NCI-H1105 treated with DMSO at 0.1 percent for 48 hours (cell line): ENCODE data around the gene HNRNPD.
"Not testable (repeated sequence)": the region's sequence is repeated elsewhere in the genome, so short reads cannot be mapped to it uniquely, and the experiment has no call there.

Source experiments
- DNase-seq: peaks from one replicate; lab custom pipeline; 2025; lab: John Stamatoyannopoulos, UW

The HNRNPD gene, protein sequence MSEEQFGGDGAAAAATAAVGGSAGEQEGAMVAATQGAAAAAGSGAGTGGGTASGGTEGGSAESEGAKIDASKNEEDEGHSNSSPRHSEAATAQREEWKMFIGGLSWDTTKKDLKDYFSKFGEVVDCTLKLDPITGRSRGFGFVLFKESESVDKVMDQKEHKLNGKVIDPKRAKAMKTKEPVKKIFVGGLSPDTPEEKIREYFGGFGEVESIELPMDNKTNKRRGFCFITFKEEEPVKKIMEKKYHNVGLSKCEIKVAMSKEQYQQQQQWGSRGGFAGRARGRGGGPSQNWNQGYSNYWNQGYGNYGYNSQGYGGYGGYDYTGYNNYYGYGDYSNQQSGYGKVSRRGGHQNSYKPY

DNA sequence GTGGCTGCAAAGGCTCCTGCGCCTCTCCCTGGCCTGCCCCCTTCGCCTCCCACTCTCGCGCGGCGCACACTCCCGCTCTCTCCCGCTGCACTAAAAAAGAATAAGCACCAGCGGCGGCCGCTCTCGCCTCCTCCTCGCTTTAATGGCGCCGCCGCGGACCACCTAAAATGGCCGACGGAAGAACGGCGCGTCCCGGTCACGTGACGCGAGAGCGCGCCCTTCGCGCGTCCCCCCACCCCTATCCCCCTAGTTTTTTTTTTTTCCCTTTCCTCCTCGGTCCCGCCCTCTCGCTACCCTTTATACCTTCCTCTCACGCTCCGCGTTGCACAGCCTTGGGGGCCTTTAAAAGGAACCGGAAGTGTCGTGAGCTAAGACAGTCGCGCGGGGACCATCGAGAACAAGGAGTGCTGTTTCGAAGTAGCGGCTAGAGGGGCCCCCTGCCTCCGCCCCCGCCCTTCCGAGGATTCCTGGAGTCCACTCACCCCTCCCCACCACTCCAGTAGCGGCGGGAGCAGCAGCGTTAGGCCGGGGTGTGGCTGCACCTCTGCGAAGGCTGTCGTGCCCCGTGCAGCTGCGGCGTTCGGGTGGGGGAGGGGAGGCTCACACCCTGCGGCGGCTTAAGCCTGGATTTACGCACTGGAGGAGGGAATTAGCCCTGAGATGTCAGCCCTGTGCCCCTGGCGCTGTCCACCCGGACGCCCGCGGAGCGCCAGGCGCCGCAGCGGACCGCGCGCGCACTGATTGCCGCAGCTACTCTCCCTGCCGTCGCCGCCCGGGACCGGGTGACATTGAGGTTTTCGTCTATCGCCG lies at the start of gene HNRNPD:
Gene HNRNPD, minus strand, starts transcription at position 176 of the 810 bp plus-strand sequence. CDS start 313 bp downstream, outside the sequence.
- peak; percentile 97 for DNase-seq

DNA sequence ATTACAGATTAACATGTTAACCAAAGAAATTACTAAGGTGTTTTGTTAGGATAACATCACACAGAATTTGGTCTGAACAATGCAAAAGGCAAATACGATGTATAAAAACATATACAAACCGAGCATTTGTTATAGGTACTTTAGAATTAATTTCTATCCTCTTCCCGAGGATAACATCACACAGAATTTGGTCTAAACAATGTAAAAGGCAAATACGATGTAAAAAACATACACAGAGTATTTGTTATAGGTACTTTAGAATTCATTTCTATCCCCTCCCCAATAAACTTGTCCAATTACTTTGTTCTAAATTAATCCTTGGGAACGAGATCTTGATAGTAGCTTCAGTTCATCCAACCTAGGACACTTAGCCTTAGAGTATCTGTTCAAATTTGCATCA lies 48.8 kb upstream of the HNRNPD start:
- no peak for DNase-seq

DNA sequence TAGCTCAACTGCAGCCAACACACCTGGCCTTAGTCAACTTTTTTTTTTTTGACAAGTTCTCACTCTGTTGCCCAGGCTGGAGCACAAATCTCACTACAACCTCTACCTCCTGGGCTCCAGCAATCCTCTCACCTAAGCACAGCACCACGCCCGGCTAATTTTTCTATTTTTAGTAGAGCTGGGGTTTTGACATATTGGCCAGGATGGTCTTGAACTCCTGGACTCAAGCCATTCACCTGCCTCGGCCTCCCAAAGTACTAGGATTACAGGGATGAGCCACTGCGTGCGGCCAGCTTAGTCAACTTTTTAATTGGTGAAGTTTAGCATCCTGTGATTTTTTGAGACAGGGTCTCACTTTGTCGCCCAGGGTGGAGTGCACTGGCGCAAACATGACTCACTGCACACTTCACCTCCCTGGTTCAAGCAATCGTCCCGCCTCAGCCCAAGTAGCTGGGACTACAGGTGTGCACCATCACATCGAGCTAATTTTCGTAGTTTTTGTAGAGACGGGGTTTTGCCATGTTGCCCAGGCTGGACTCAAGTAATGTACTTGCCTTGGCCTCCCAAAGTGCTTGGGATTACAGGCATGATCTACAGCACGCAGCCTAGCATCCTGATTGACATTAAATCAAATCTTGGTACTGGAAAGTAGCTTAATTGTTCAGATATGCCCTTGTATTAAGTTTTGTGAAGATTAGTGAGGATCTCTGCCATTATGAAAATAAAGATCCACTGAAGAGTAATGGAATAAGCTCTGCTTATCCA lies 48.2 kb upstream of the HNRNPD start:
- DNase-seq: no peak

DNA sequence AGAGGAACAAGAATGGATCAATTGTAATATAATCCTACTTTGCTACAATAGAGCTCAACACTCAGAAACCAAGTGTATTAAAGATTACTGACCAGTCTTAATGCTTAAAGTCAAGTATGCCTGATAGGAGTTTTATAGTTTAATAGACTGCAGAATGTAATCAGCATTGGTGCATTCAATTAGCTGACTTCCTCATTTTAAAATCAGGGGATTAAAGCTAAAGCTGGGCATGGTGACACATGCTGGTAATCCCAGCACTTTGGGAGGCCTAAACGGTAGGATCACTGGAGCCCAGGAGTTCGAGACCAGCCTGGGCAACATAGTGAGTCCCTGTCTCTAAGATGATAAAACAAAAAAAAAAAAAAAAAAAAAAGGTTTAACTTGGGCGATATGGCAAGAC lies 45.7 kb upstream of the HNRNPD start:
- DNase-seq: no peak

DNA sequence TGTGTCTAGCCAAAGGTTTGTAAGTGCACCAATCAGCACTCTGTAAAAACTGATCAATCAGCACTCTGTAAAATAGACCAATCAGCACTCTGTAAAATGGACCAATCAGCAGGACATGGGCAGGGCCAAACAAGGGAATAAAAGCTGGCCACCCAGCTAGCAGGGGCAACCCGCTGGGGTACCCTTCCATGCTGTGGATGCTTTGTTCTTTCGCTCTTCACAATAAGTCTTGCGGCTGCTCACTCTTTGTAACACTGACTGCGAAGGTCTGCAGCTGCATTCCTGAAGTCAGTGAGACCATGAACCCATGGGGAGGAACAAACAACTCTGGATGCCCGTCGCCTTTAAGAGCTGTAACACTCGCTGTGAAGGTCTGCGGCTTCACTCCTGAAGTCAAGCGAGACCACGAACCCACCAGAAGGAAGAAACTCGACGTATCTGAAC lies 42.2 kb upstream of the HNRNPD start:
- DNase-seq: no peak

DNA sequence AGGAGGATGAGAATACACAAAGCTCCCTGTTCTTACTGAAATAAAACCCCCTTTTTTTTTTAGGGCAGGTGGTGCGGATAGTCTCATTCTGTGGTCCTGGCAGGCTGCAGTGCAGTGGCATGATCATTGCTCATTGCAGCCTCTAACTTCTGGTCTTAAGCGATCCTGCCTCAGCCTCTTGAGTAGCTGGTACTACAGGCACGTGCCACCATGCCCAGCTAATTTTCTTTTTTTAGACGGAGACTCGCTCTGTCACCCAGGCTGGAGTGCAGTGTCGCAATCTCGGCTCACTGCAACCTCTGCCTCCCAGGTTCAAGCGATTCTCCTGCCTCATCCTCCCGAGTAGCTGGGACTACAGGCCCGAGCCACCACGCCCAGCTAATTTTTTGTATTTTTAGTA lies 41.3 kb upstream of the HNRNPD start:
- not testable (repeated sequence) for DNase-seq

DNA sequence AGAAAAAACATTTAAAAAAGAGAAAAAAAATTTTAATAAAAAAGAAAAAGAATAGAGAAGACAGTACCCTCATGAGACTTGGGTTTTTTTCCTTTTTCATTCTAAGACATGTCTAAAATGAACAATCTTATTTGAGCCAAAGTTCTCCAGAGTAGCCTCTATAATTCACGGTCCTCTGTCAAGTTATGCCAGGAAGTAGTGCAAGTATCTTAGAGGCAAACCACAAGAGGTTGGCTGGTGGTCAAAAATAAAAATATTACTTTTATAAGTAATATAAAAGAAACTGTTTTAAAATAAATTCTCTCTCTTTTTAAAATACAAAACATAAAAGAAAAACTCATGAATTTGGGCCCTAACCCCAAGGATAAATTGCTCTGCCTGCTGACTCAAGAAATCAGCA lies 29.9 kb upstream of the HNRNPD start:
- no peak for DNase-seq

DNA sequence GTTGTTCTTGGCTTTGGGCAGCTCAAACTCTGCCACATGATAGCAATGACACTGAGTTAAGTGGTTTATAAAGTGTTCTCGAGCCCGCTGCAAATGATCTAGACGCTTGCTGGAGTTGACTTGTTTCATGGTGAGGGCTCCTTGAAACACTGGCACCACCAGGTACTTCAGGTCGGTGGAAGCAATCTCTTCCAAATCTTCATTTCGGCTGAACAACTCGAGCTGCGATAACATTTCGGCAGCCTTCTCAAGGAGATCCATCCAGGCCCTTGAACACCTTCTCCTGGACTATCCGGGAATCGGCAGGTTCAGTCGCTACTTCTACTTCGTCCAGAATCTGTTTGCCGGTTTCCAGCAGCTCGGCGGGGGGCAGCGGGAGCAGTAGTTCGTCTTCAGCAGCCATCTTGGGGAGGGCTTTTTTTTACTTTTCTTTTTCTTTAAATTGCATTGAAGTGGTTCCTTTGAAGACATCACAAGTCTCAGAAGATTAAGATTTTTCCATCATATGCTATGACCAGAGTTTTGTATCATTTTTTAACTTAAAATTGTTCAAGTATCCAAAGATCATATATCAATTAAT lies 28.5 kb upstream of the HNRNPD start:
- DNase-seq: no peak

DNA sequence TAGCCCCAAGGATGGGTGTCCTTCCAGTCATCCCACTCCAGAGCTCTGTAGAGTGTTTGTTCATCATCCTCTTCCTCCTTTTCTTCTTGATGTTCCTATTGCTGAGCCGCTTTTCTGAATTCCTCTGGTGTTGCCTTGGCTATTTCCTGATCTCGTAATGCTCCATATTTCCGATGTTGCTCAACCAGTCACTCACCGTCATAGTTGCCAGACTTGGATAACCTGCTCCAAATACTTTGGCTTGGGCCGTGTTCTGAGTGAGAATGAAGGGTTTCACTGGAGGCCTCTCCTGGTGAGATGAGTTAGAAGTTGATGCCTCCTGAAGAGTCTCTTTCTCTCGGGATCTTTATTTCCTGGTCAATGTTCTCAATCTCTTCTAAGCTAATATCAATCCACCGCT lies 27.8 kb upstream of the HNRNPD start:
- no peak for DNase-seq

DNA sequence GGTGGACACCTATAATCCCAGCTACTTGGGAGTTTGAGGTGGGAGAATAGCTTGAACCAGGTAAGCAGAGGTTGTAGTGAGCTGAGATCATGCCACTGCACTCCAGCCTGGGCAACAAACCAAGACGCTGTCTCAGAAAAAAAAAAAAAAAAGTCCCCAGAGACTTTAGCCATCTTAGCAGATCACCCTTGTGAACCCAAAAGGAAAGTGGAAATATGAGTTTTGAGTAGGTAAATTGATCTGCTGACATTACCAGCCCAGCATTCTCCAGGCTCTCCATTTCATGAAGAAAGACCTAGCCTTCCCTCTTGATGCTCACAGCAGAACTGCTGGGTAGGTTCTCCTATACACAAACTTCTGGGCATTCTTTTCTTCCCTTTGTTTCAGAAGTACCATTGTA lies 24.5 kb upstream of the HNRNPD start:
- no peak for DNase-seq

DNA sequence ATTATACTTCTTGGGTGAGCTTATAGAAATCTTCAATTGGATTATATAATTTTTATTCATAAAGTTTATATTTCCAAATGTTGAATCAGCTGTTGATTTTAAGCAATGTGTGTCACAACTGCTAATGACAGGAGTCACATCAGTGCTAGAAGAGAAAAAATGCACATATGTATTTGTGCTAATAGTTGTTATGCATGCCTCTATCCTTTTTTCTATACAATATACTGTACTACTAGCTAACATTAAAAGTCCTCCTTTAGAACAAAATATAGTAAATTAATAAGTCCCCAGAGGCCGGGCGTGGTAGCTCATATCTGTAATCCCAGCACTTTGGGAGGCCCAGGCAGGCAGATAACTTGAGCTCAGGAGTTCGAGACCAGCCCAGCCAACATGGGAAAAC lies 23.7 kb upstream of the HNRNPD start:
- DNase-seq: no peak

DNA sequence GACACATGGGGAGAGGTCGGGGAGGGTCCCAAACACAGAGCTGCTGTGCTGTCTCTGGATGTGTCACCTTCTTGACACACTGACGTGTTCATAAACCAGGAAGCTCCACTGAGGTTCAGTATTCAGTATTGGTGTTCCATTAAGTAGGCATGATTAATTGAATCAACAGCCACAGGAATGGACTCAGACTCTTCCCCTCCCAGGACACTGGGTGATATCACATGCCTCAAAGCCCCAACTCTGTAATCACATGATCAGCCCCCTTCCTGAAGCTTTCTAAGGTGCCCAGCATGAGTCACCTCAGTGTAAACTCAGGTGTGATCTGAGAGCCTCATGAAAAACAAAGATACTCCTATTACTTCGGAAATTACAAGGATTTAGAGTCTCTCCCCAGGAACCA lies 21.1 kb upstream of the HNRNPD start:
- no peak for DNase-seq

DNA sequence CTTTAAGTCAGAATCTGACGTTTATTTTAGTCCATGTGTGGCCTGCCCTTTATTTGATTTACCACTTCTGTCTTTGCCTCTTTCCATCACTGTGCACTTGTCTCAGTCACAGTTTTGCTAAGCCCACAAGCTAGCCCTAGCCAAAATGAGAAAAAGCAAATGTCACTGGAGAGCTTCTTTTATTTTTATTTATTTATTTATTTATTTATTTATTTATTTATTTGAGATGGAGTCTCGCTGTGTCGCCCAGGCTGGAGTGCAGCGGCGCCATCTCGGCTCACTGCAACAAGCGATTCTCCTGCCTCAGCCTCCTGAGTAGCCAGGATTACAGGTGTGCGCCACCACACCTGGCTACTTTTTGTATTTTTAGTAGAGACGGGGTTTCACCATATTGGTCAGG lies 16.3 kb upstream of the HNRNPD start:
- not testable (repeated sequence) for DNase-seq

DNA sequence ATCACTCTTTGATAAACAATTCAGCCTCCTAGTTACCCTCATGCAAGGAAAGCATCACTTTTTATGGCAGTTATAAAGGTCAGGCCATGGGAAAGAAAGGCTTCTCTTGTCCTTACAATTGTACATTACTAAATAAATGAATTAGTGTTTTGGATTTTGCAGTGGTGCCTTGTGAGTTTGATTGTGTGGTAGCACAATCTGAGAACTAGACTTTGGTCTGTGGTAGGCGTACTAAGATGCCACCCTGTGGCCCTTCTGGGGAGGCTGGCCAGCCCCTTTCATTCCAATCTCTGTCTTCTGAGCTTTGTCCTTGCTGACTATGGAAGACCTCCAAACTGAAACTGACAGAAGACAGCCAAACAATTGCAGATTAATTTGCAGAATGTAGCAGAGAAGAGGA lies 14.6 kb upstream of the HNRNPD start:
- no peak for DNase-seq

DNA sequence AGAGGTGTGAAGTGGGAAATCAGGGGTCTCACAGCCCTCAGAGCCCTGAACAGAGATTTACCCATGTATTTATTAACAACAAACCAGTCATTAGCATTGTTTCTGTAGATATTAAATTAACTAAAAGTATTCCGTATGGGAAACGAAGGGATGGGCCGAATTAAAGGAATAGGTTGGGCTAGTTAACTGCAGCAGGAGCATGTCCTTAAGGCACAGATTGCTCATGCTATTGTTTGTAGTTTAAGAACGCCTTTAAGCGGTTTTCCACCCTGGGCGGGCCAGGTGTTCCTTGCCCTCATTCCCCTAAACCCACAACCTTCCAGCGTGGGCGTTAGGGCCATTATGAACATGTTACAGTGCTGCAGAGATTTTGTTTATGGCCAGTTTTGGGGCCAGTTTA lies 12.5 kb upstream of the HNRNPD start:
- not testable (repeated sequence) for DNase-seq

DNA sequence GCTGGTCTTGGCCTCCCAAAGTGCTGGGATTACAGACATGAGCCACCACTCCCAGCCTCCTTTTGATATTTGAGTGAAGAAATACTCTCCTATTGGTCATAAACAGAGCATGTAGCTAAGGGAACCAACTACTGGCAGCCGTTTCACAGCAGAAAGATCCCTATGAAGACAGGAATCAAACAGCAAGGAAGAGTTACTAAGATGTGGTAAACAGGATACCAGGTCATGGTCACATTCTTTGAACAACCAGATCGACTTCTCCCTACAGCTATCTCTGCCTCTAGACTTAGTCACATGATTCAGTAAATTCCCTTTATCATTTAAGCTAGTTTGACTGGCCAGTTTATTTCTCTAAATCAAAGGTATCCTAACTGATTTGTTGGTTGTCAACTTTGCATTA lies 9.0 kb upstream of the HNRNPD start:
- DNase-seq: no peak

DNA sequence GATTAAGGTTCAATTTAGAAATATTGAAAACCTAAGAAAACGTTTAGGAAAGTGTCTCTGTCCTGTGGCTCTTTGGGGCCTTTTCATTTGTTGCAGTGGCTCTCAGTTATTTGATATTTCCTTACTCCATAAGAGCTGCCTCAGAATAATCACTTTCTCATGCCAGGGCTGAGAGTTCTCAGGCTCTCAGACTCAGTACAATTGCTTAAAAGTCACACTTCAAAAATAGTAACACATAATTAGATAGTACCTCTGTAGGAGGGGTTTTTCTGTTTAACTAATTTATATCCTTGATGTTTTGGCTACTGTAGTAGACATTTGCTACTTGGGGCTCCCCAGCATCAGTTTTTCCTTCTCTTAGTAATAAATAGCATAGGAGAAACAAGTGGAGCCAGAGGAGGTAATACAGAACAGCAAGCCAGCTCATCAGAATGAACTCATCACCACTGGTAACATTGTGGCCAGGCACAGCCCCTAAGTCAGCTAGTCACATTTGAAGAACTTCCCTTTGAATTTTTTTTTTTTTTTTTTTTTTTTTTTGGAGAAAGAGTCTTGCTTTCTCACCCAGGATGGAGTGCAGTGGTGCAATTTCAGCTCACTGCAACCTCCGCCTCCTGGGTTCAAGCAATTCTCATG lies 8.0 kb upstream of the HNRNPD start:
- DNase-seq: no peak

DNA sequence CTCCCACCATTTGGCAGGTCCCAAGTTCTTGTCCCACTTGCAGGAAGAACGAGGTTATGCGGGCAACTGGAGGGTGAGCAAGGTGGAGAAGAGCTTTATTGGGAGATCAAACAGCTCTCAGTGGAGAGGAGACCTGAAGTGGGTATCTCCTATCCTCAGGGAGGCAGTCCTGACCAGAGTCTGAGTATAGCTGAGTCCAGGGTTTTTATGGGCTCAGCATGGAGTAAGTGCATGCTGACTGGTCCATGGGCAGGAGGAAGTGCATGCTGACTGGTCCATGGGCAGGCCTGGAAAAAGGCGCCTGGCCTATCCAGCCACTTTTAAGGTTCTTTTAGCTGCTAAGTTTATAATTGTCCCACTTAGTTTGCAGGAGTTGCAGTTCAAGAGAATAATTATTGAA lies 7.4 kb upstream of the HNRNPD start:
- no peak for DNase-seq

DNA sequence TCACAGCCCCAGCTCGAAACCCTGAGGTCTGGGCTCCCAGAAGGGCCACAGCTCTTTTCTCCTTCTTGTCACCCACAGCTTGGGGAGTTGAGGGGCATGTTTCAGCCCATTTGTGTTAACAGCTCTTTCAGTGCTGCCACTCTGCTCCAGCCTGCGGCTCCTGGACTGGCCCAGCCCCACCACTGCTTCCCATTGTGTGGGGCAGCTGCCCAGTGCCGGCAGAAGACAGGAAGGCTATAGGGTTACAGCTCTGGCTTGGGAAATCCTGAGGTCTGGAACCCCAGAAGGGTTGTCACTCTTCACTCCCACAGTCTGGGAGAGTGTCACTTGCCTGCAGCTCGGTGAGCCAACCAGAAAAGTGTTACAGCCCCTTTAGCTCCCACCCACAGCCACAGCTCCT lies 7.0 kb upstream of the HNRNPD start:
- DNase-seq: no peak

DNA sequence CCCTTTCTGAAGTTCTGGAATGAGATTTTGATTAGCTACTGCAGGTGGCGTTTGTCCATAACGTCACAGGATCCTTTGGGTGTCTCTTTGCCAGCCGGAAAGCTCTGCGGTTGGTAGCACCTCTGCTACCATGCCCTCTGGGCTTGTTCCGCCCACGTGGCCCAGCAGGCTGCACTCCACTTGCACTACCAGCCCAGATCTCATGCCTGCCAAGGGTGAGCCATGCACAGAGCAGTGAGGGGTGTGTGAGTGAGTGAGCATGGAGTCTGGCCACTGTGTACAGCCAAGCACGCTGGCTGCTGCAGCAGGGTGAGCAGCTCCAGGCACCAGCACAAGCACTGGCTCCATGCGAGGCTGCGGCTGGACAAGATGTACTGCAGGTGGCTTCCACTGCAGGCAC lies 6.6 kb upstream of the HNRNPD start:
- DNase-seq: no peak

DNA sequence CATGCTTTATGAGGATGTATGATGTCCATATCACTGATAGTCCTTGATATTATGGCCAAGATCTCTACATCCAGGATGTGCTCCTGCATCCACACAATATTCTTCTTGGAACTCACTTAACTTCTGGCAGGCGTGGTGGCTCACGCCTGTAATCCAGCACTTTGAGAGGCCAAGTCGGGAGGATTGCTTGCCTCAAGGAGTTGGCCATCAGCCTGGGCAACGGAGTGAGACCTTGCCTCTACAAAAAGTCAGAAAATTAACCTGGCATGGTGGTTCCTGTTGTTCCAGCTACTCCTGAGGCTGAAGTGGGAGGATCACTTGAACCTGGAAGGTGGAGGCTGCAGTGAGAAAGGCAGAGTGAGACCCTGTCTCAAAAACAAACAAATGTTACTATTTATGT lies 2.3 kb upstream of the HNRNPD start:
- no peak for DNase-seq

DNA sequence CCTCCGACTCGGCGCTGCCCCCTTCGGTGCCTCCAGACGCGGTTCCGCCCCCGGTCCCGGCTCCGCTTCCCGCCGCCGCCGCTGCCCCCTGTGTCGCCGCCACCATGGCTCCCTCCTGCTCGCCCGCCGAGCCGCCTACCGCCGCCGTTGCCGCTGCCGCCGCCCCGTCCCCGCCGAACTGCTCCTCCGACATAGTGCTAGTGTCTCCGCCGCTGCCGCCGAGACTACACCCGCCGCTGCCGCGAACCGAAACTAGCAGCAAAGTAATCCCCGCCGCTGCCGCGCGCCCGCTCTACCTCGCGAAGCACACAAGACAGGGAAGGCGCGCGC lies 340 bp downstream of the HNRNPD start:
- DNase-seq: no peak
